D341Med (cell line): ENCODE results near the gene SPAG7.
A peak's percentile ranks its signal among the peaks of the same experiment; 100 is the strongest.

Source experiments
- DNase-seq: peaks from one replicate; pipeline ENCODE4 v3.0.0; 2012; ENCODE audit warnings: low spot score

SPAG7 gene

DNA sequence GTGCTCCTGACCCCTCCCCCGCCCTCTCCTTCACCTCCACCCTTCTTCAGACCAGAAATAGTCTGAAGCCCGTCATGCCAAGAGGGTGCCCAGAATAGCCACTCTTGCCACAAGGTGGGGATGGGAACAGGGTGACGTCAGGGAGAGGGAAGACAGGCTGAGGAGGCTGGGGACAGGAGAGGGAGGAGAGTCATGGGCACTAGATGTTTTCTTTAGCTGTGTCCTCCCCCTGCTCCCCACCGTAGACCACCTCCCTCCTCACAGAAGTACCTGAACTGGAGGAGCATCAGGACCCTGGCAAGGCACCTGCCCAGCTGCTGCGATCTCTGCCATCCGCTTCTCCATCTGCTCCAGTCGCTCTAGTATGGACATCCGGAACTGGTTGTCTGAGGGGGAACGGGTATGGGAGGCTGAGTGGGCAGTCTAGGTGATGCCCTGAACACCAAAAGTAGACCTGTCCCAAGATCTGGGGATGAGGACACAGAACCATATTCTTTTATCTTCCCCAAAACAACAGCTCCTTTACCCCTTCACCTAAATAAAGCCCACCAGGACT, 6.6 kb upstream of the SPAG7 start:
- no peak for DNase-seq

- no peak for DNase-seq
Observed at GRCh38 chr17:4973256-4974114, 5.9 kb upstream of the SPAG7 start.

- DNase-seq: no peak
Observed at GRCh38 chr17:4972752-4973151, 5.1 kb upstream of the SPAG7 start.

DNA sequence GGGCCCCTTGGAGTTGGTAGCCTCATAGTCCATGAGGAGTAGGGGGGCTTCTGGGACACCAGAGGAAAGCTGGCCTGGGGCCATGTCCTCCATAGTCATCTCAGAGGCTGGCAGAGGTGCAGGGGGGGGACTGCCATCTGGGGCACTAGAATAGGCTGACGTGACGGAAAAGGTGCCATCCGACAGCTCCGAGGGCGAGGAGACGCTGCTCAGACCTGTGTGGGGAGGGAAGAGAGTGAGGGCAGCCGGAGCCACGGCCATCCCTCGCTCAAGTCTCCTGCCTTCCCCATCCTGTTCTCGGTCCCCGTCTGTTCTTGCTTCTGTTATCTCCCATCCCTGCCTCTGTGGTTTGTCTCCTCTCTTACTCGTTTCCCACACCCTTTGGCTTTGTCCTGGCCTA, 4.7 kb upstream of the SPAG7 start:
- no peak for DNase-seq

DNA sequence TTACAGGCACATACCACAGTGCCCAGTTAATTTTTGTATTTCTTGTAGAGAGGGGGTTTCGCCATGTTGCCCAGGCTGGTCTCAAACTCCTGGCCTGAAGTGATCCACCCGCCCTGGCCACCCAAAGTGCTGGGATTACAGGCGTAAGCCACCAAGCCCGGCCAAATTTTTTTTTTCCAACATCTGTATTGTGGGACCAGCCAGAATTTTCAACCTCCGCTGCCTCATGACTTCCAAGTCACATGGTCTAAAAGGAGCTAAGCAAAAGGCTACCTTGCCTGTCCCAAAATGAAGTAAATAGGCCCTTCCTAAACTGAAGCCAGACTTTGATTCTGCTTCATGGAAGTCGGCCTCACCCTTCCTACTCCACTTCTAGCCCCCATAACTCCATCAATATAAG, 4.2 kb upstream of the SPAG7 start:
- DNase-seq: no peak

DNA sequence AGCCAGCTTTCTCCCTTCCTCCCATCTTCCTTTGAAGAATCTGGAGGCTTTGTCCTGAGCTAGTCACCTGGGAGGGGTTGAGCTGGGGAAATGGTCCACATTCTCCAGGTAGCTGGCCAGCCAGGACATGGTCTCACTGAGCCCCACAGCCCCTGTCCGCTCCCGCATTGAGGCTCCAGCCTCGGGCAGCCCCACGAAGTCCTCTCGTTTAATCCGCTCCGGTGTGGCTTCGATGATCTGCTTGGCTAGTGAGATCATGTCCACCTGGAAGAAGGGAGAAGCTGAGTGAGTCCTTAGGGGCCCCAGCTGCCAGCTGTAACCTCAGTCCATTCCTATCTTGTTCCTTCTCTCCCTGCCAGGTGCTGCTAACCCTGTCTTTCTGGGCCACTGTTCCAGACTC, 2.7 kb upstream of the SPAG7 start:
- DNase-seq: no peak

- no peak for DNase-seq
Observed at GRCh38 chr17:4969551-4970173, 2.0 kb upstream of the SPAG7 start.

DNA sequence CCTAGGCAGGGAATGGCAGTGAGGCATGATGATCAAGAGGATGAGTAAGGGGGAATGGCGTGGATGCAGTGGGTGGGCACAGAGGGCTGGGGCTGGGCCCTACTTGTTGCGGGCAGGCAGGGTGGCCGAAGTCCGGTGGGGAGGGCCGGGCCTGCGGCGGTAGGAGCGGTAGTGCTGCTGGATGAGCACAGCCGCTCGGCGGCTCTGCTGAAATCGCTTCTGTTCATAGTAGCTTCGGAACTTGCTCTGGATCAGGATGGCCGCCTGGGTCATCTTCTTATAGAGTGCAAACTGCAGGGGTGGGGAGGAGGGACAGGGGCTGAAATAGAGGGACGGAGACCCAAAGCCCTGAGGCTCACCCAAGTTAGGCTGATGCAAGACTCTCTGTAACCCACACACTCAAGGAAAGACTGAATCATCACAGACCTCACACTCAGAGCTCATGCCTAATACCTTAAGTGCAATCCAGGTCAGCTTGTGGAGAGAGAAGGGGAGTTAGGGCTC, 1.5 kb upstream of the SPAG7 start:
- no peak for DNase-seq

DNA sequence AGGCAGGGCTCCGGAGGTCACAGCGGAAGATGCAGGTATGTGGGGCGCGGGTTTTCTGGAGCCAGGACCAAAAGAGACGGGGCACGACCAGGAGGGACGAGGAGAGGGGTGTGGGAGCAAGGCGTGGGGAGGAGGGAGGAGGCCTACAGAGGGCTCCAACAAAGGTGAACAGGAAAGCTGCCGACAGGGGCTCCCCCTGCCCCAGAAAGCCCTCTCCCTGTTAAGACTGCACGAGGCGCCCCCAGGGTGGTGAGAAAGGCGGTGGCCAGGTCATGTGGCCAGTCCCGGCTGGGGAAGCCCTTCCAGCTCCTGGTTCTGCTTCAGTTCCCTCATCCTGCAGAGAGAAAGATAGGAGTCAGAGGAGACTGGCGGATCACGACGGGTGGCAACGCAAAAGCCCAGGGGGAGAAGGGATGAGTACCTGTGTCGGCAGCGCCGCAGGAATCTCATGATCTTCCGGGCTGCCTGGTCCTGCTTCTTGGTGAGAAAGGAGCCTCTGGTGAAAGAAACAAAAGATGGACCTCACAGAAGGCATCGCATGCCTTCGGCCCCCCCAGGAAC, 949 bp upstream of the SPAG7 start:
- DNase-seq: no peak

GRCh38 chr17:4966844-4967538, 626 bp downstream of the SPAG7 start:
- peak; percentile 87 for DNase-seq

- no peak for DNase-seq
Observed at GRCh38 chr17:4965311-4965986, 2.2 kb downstream of the SPAG7 start.

DNA sequence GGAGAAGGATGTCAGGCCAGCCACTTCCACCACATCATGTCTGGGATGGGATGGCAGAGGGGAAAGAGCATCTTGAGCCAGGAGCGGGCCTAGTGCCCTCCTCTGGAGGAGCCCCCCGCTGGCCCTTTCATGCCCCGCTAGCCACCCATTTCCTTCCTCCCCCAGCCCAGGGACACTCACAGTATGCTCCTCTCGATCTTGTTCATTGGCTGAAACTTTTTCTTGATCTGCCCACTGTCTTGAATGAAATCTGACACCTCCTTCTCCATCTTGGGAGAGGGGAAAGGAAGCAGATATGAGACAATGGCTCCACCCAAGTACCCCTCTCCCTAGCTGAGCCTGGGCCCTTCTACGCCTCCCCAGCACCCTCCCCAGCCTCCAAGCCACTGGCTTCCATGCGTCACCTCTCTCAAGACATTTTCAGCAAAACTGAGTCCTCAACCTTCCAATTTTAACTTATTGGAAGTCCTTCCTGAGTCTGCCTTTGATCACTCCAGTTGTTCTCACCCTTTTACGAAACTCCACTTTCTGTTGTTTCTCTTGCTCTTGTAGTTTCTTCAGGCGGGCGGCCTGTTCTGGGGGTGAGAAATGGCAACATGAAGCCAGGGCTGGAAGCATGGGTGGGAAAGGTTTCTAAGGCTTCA, 7.2 kb downstream of the SPAG7 start:
- DNase-seq: no peak

- no peak for DNase-seq
Observed at GRCh38 chr17:4959261-4959965, 8.2 kb downstream of the SPAG7 start.

DNA sequence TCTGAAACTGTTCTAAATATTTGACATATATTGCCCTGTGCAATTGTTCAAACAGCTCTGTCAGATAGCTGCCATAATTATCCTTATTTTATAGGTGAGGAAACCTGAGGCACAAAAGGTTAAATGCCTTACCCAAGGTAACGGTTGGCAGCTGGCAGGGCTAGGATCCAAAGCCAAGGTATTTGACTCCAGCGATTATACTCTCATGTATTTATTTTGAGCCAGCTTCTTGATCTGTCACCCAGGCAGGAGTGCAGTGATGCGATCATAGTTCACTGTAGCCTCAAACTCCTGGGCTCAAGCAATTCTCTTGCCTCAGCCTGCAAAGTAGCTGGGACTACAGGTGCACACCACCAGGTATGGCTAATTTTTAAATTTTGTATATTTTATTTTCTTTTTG, 9.5 kb downstream of the SPAG7 start:
- no peak for DNase-seq

GRCh38 chr17:4956493-4957061, 11.0 kb downstream of the SPAG7 start:
- no peak for DNase-seq

GRCh38 chr17:4955091-4955490, 12.5 kb downstream of the SPAG7 start:
- DNase-seq: no peak

- no peak for DNase-seq
Observed at GRCh38 chr17:4953451-4953961, 14.1 kb downstream of the SPAG7 start.

- no peak for DNase-seq
Observed at GRCh38 chr17:4951486-4951885, 16.1 kb downstream of the SPAG7 start.

- peak; percentile 48 for DNase-seq
Observed at GRCh38 chr17:4950746-4951204, 16.8 kb downstream of the SPAG7 start, which contains the start of gene ENO3. TSS of gene ENO3 (plus strand) at chr17:4951119. CDS start at chr17:4951830, 711 bp downstream.
